Urinary bladder (tissue), 4 donors: ENCODE data around the gene C1orf198. TPM values are rescaled to one million over a fixed set of nuclear protein-coding genes. Genes with fewer than 3 reads are reported as not detected.

Experiments used
- DNase-seq: peaks from one replicate; pipeline ENCODE4 v3.0.0-alpha.2; 2015; ENCODE audit errors: extremely low spot score
- H3K27ac ChIP-seq: one replicate; pipeline ENCODE4 v1.5.1; 2013; ENCODE audit warnings: low read depth, mild to moderate bottlenecking, moderate library complexity
- H3K36me3 ChIP-seq: one replicate; pipeline ENCODE4 v1.6.1; 2013; ENCODE audit warnings: mild to moderate bottlenecking, moderate library complexity; ENCODE audit not compliant: insufficient read depth
- H3K4me1 ChIP-seq: one replicate; pipeline ENCODE4 v1.6.1; 2013; ENCODE audit warnings: mild to moderate bottlenecking, moderate library complexity; ENCODE audit not compliant: insufficient read depth
- H3K4me3 ChIP-seq: one replicate; pipeline ENCODE4 v1.5.1; 2013; ENCODE audit warnings: low read depth, low read length
- WGBS: extraction: QIAGEN DNeasy Blood & Tissue Kit; methylation state at CpG from one replicate; pipeline ENCODE4 v1.1.7; 2013; 5-methylcytosine and 5-hydroxymethylcytosine counted together
- polyA plus RNA-seq: library from polyadenylated mRNA; stranded (reverse); fragments of 200-250 nt; gene quantifications from one replicate; pipeline ENCODE4 v1.2.3, GENCODE V29; 2013
- total RNA-seq: library from RNA; depleted of rRNA; stranded (reverse); fragments of >200 nt; gene quantifications from one replicate; pipeline ENCODE4 v1.2.3, GENCODE V29; 2014
- donor health status: healthy with polysubstance abuse.
- donor health status: healthy.

C1orf198 gene
- total and polyA plus RNA-seq, 2 donors, result 35.6 to 55.1 TPM

GRCh38 chr1:230900984-230901383, 32.7 kb upstream of the C1orf198 start:
- Histone ChIP-seq H3K4me1 (no peaks in the 10 kb centered on the region), H3K4me3 (no peak overlapping the region), H3K27ac (no peak overlapping the region), H3K36me3 (no peaks in the 10 kb centered on the region)
- DNase-seq, result no peak
- WGBS, result 88% methylated on average over 6 of the region's 6 CpGs

- H3K36me3 ChIP-seq, result no peaks in the 10 kb centered on the region
- H3K27ac ChIP-seq, result no peak overlapping the region
- no peaks in the 10 kb centered on the region for H3K4me1 ChIP-seq
- WGBS, result 38% methylated on average over 5 of the region's 5 CpGs
- no peak overlapping the region for H3K4me3 ChIP-seq
- no peak for DNase-seq
These were observed 31.5 kb upstream of the C1orf198 start for GRCh38 chr1:230899841-230900251.

- Histone ChIP-seq H3K4me1 (no peaks in the 10 kb centered on the region), H3K36me3 (no peaks in the 10 kb centered on the region), H3K4me3 (no peak overlapping the region), H3K27ac (no peak overlapping the region)
- WGBS, result 81% methylated on average over 8 of the region's 8 CpGs
- no peak for DNase-seq
These were observed 30.4 kb upstream of the C1orf198 start for GRCh38 chr1:230898748-230899147.

- DNase-seq, result no peak
- 90% methylated on average over 4 of the region's 4 CpGs for WGBS
- H3K36me3 ChIP-seq, result no peaks in the 10 kb centered on the region
- H3K4me1 ChIP-seq, result no peaks in the 10 kb centered on the region
- no peak overlapping the region for H3K4me3 ChIP-seq
- no peak overlapping the region for H3K27ac ChIP-seq
These were observed 29.8 kb upstream of the C1orf198 start for GRCh38 chr1:230898144-230898543.

GRCh38 chr1:230896779-230897178, 28.5 kb upstream of the C1orf198 start:
- no peak for DNase-seq

GRCh38 chr1:230895452-230895851, 27.1 kb upstream of the C1orf198 start:
- no peaks in the 10 kb centered on the region for H3K4me1 ChIP-seq
- H3K27ac ChIP-seq, result no peak overlapping the region
- WGBS, result 96% methylated on average over 2 of the region's 2 CpGs
- DNase-seq, result no peak
- no peak overlapping the region for H3K4me3 ChIP-seq
- no peaks in the 10 kb centered on the region for H3K36me3 ChIP-seq

More at GRCh38 chr1:230896779-230897178, 28.5 kb upstream of the C1orf198 start:
- H3K36me3 ChIP-seq, result no peaks in the 10 kb centered on the region
- WGBS, result 17% methylated on average over 1 of the region's 1 CpG
- no peaks in the 10 kb centered on the region for H3K4me1 ChIP-seq
- H3K27ac ChIP-seq, result no peak overlapping the region
- no peak overlapping the region for H3K4me3 ChIP-seq

GRCh38 chr1:230894664-230895063, 26.3 kb upstream of the C1orf198 start:
- WGBS, result 90% methylated on average over 5 of the region's 5 CpGs
- H3K36me3 ChIP-seq, result no peaks in the 10 kb centered on the region
- no peak for DNase-seq
- H3K27ac ChIP-seq, result no peak overlapping the region
- H3K4me1 ChIP-seq, result no peaks in the 10 kb centered on the region
- H3K4me3 ChIP-seq, result no peak overlapping the region

GRCh38 chr1:230894032-230894431, 25.7 kb upstream of the C1orf198 start:
- no peak for DNase-seq
- Histone ChIP-seq H3K27ac (no peak overlapping the region), H3K4me3 (no peak overlapping the region), H3K4me1 (no peaks in the 10 kb centered on the region), H3K36me3 (no peaks in the 10 kb centered on the region)
- 91% methylated on average over 6 of the region's 6 CpGs for WGBS

GRCh38 chr1:230892018-230892491, 23.7 kb upstream of the C1orf198 start:
- WGBS, result 73% methylated on average over 6 of the region's 6 CpGs
- H3K36me3 ChIP-seq, result no peaks in the 10 kb centered on the region
- DNase-seq, result no peak
- no peak overlapping the region for H3K27ac ChIP-seq
- H3K4me3 ChIP-seq, result no peak overlapping the region
- no peaks in the 10 kb centered on the region for H3K4me1 ChIP-seq

- Histone ChIP-seq H3K4me3 (no peak overlapping the region), H3K27ac (no peak overlapping the region), H3K4me1 (no peaks in the 10 kb centered on the region), H3K36me3 (no peaks in the 10 kb centered on the region)
- WGBS, result 55% methylated on average over 2 of the region's 2 CpGs
- DNase-seq, result no peak
These were observed 23.1 kb upstream of the C1orf198 start for GRCh38 chr1:230891413-230891812.

- no peak for DNase-seq
- 90% methylated on average over 2 of the region's 2 CpGs for WGBS
These were observed 16.3 kb upstream of the C1orf198 start for GRCh38 chr1:230884646-230885045.

GRCh38 chr1:230883967-230884366, 15.6 kb upstream of the C1orf198 start:
- WGBS, result 39% methylated on average over 4 of the region's 4 CpGs
- no peak overlapping the region for H3K27ac ChIP-seq

More at GRCh38 chr1:230884646-230885045, 16.3 kb upstream of the C1orf198 start:
- H3K4me3 ChIP-seq, result no peak overlapping the region
- no peaks in the 10 kb centered on the region for H3K4me1 ChIP-seq
- no peak overlapping the region for H3K27ac ChIP-seq
- H3K36me3 ChIP-seq, result no peaks in the 10 kb centered on the region

GRCh38 chr1:230879778-230880177, 11.5 kb upstream of the C1orf198 start:
- H3K27ac ChIP-seq, result no peak overlapping the region
- no peaks in the 10 kb centered on the region for H3K4me1 ChIP-seq
- H3K4me3 ChIP-seq, result no peak overlapping the region
- no peaks in the 10 kb centered on the region for H3K36me3 ChIP-seq
- 53% methylated on average over 8 of the region's 8 CpGs for WGBS
- no peak for DNase-seq

More at GRCh38 chr1:230883967-230884366, 15.6 kb upstream of the C1orf198 start:
- no peaks in the 10 kb centered on the region for H3K36me3 ChIP-seq
- no peaks in the 10 kb centered on the region for H3K4me1 ChIP-seq
- H3K4me3 ChIP-seq, result no peak overlapping the region
- DNase-seq, result no peak

- DNase-seq, result peak; percentile 68
- Histone ChIP-seq H3K27ac (no peak overlapping the region), H3K4me3 (no peak overlapping the region), H3K36me3 (no peaks in the 10 kb centered on the region), H3K4me1 (no peaks in the 10 kb centered on the region)
- WGBS, result 13% methylated on average over 5 of the region's 5 CpGs
These were observed 10.3 kb upstream of the C1orf198 start for GRCh38 chr1:230878591-230878990.
